Islet precursor cell (in vitro differentiated cells): ENCODE results near the gene TCF7.
A peak's percentile ranks its signal among the peaks of the same experiment; 100 is the strongest.

ENCODE experiments used
- DNase-seq: peaks from one replicate; pipeline ENCODE4 v3.0.0-alpha.2; 2018

The TCF7 gene

GRCh38 chr5:134131578-134132350 lies 17.3 kb downstream of the TCF7 start:
- DNase-seq: no peak

GRCh38 chr5:134132372-134133187 lies 18.1 kb downstream of the TCF7 start:
- no peak for DNase-seq

- no peak for DNase-seq
These were observed 18.9 kb downstream of the TCF7 start for GRCh38 chr5:134133188-134133994.

- DNase-seq: peak; percentile 64
These were observed 19.6 kb downstream of the TCF7 start for GRCh38 chr5:134133995-134134541.

GRCh38 chr5:134135091-134135655 lies 20.7 kb downstream of the TCF7 start:
- DNase-seq: peak; percentile 38

GRCh38 chr5:134136221-134136631 lies 21.7 kb downstream of the TCF7 start:
- no peak for DNase-seq

- DNase-seq: no peak
These were observed 22.3 kb downstream of the TCF7 start for GRCh38 chr5:134136771-134137170.

- DNase-seq: peak; percentile 70
These were observed 24.2 kb downstream of the TCF7 start for GRCh38 chr5:134138416-134139376.

- peak; percentile 48 for DNase-seq
These were observed 24.9 kb downstream of the TCF7 start for GRCh38 chr5:134139377-134139851.

GRCh38 chr5:134139891-134140469 lies 25.5 kb downstream of the TCF7 start:
- no peak for DNase-seq

- DNase-seq: peak; percentile 92
These were observed 26.2 kb downstream of the TCF7 start for GRCh38 chr5:134140530-134141201.

GRCh38 chr5:134141331-134142050 lies 27.0 kb downstream of the TCF7 start:
- DNase-seq: peak; percentile 56

- peak; percentile 51 for DNase-seq
These were observed 27.6 kb downstream of the TCF7 start for GRCh38 chr5:134142052-134142451.

- DNase-seq: peak; percentile 48
These were observed 28.3 kb downstream of the TCF7 start for GRCh38 chr5:134142806-134143205.

GRCh38 chr5:134143431-134143830 lies 28.9 kb downstream of the TCF7 start:
- DNase-seq: no peak

- no peak for DNase-seq
These were observed 29.8 kb downstream of the TCF7 start for GRCh38 chr5:134143944-134144941.

GRCh38 chr5:134145041-134145757 lies 30.7 kb downstream of the TCF7 start:
- no peak for DNase-seq
